Subcutaneous abdominal adipose tissue (tissue), 5 donors: Measurements from ENCODE around the gene METRN.

Source experiments
- H3K27ac ChIP-seq: one replicate; pipeline ENCODE4 v1.7.0; 2013; ENCODE audit warnings: low read depth, mild to moderate bottlenecking, inconsistent platforms, low read length, moderate library complexity
- H3K27me3 ChIP-seq, 5 donors: one replicate each; pipeline ENCODE4 v1.7.0; 2013; ENCODE audit warnings: low read length in 5 of 5, inconsistent platforms in 1 of 5; ENCODE audit not compliant: control insufficient read depth in 5 of 5, insufficient read depth in 4 of 5
- H3K36me3 ChIP-seq, 5 donors: one replicate each; pipeline ENCODE4 v1.7.0; 2013; ENCODE audit warnings: low read length in 5 of 5; ENCODE audit not compliant: control insufficient read depth in 5 of 5, insufficient read depth in 5 of 5
- H3K4me1 ChIP-seq, 5 donors: one replicate each; pipeline ENCODE4 v1.7.0; 2013; ENCODE audit warnings: low read length in 5 of 5, mild to moderate bottlenecking in 3 of 5, moderate library complexity in 1 of 5; ENCODE audit not compliant: control insufficient read depth in 5 of 5, insufficient read depth in 5 of 5
- H3K4me3 ChIP-seq, 5 donors: one replicate each; pipeline ENCODE4 v1.7.0; 2013; ENCODE audit warnings: low read length in 5 of 5, low read depth in 1 of 5
- H3K9ac ChIP-seq, 5 donors: one replicate each; pipeline ENCODE4 v1.7.0; 2013; ENCODE audit warnings: low read length in 5 of 5, mild to moderate bottlenecking in 4 of 5, moderate library complexity in 3 of 5
- H3K9me3 ChIP-seq, 5 donors: one replicate each; pipeline ENCODE4 v1.7.0; 2013; ENCODE audit warnings: low read length in 5 of 5; ENCODE audit not compliant: control insufficient read depth in 5 of 5
- donor health status: healthy.
- donor health status: healthy.
- donor health status: healthy.
- donor health status: healthy.
- donor health status: healthy.

METRN gene

DNA sequence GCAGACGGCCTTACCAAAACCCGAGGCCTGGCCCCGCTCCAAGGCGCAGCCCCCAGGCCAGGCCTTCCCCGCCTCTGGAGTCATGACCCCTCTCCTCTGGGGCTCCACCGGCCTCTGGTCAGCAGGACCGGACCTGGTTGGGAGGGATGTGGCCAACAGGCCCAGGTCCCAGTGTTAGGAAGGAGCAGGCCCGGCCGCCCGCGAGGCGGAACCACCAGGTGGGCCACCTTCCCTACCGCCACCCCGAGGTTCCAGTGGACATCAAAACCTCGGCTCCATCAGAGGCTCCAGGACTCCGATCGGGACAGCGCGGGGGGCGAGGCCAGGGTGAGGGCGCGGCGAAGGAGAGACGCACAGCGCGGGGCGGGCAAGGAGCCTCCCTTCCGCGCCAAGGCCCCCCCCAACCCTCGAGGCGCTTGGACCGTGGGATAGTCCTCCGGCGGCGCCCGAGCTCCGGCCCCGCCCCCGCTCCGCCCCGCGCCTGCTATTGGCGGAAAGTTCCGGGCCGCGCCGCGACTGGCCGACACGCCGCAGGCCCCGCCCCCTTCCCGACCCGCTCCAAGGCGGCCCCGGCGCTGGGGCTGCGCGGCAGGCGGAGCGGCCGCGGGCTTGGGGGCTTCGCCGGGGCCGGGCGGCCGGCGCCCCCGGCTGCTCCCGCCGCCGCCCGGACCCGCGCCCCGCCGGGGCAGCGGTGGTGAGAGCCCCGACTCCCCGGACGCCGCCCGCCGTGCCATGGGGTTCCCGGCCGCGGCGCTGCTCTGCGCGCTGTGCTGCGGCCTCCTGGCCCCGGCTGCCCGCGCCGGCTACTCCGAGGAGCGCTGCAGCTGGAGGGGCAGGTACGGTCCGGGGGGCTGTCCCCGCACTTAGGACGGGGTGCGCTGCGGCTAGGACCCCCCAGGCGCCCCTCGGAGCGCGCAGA, at the start of gene METRN:
Gene METRN, plus strand, starts transcription at position 561 of the 919 bp plus-strand sequence. Its CDS starts 172 bp downstream, at position 733.
- Histone ChIP-seq H3K4me1 (peaks cover 0 to 28% (median 19%) of the 10 kb centered on the region in 5 donors), H3K36me3 (no peaks in the 10 kb centered on the region), H3K27me3 (peaks cover 18 to 28% (median 22%) of the 10 kb centered on the region in 5 donors)

DNA sequence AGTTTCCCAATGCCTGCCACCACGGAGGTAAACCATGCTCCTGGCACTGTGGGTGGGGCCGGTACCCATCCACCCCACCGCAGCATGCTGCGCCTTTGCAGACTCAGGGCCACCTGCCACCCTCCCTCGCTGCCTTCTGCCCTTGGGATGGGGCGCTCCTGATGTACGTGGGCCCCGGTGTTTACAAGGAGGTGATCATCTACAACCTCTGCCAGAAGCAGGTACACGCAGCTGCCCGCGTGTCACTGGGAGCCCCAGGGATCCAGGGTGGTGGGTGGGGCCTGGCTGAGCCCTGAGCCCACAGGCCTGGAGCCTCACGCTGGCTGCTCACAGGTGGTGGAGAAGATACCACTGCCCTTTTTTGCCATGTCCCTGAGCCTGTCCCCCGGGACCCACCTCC, 48.3 kb upstream of the METRN start:
- H3K4me3 ChIP-seq, result no peak overlapping the region
- H3K9me3 ChIP-seq, result no peaks in the 10 kb centered on the region
- peaks cover 2 to 26% (median 21%) of the 10 kb centered on the region in 5 donors for H3K4me1 ChIP-seq
- H3K9ac ChIP-seq, result no peak overlapping the region
- H3K27ac ChIP-seq, result no peak overlapping the region
- peaks cover 0 to 25% (median 24%) of the 10 kb centered on the region in 5 donors for H3K36me3 ChIP-seq
- no peaks in the 10 kb centered on the region for H3K27me3 ChIP-seq

More for the DNA sequence above, at the start of gene METRN:
- H3K9ac ChIP-seq, result peak within 1 kb of the TSS in 3 of 5 donors; percentile 21 to 59 (median 56)
- H3K9me3 ChIP-seq, result no peaks in the 10 kb centered on the region
- H3K4me3 ChIP-seq, result peak within 1 kb of the TSS in 4 of 5 donors; percentile 56 to 78 (median 70)
- no peak within 1 kb of the TSS for H3K27ac ChIP-seq

- H3K27ac ChIP-seq, result peak overlapping the region; percentile 62
- H3K27me3 ChIP-seq, result no peaks in the 10 kb centered on the region
- peak overlapping the region in 4 of 5 donors; percentile 10 to 85 (median 68) for H3K9ac ChIP-seq
- peaks cover 2 to 24% (median 21%) of the 10 kb centered on the region in 5 donors for H3K4me1 ChIP-seq
- peaks cover 0 to 32% (median 30%) of the 10 kb centered on the region in 5 donors for H3K36me3 ChIP-seq
- H3K4me3 ChIP-seq, result peak overlapping the region; percentile 17 to 80 (median 44)
- no peaks in the 10 kb centered on the region for H3K9me3 ChIP-seq
Observed at GRCh38 chr16:667113-667779, 47.7 kb upstream of the METRN start.

DNA sequence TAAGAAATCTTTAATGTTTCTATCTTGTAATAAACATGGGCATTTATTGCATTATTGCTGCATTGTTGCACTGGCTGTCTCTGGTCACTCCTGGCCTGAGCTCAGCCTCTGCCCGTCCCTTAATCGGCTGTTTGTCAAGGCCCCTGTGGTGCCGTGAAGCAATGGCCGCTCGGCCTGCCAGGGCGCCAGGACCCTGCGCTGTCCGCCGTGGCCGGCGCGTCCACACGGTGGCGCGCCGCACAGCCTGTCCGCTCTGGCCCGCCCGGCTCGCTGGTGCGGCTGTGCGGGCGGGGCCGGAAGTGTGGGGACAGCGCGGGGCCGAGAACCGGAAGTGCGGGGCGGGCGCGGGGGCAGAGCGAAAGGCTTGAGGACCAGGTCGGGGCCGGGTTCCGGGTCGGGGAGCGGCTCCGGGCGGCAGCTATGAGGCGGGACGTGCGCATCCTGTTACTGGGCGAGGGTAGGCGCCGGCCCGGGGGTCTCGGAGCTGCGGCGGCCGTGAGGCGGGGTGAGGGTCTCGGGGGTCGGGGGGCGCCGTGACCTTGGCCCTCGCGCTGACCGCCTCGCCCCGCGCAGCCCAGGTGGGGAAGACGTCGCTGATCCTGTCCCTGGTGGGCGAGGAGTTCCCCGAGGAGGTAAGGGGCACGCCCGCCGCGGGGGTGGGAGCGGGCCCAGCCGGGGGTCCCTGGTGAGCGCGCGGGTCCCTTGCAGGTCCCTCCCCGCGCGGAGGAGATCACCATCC, 47.0 kb upstream of the METRN start, which contains the start of gene RHOT2:
Gene RHOT2, plus strand, starts transcription at position 353 of the 739 bp plus-strand sequence. Its CDS starts 68 bp downstream, at position 421.
- peaks cover 2 to 24% (median 21%) of the 10 kb centered on the region in 5 donors for H3K4me1 ChIP-seq
- H3K9me3 ChIP-seq, result no peaks in the 10 kb centered on the region
- H3K36me3 ChIP-seq, result peaks cover 0 to 39% (median 37%) of the 10 kb centered on the region in 5 donors
- no peaks in the 10 kb centered on the region for H3K27me3 ChIP-seq
- H3K27ac ChIP-seq, result peak within 1 kb of the TSS; percentile 62
- H3K9ac ChIP-seq, result peak within 1 kb of the TSS; percentile 26 to 96 (median 84)
- H3K4me3 ChIP-seq, result peak within 1 kb of the TSS; percentile 17 to 80 (median 75)

- H3K4me1 ChIP-seq, result peaks cover 2 to 24% (median 21%) of the 10 kb centered on the region in 5 donors
- H3K36me3 ChIP-seq, result peaks cover 0 to 46% (median 44%) of the 10 kb centered on the region in 5 donors
- H3K9me3 ChIP-seq, result no peaks in the 10 kb centered on the region
- no peaks in the 10 kb centered on the region for H3K27me3 ChIP-seq
- H3K9ac ChIP-seq, result peak overlapping the region; percentile 26 to 96 (median 84)
- peak overlapping the region; percentile 62 for H3K27ac ChIP-seq
- peak overlapping the region in 4 of 5 donors; percentile 67 to 80 (median 76) for H3K4me3 ChIP-seq
Observed at GRCh38 chr16:668519-669171, 46.3 kb upstream of the METRN start.

DNA sequence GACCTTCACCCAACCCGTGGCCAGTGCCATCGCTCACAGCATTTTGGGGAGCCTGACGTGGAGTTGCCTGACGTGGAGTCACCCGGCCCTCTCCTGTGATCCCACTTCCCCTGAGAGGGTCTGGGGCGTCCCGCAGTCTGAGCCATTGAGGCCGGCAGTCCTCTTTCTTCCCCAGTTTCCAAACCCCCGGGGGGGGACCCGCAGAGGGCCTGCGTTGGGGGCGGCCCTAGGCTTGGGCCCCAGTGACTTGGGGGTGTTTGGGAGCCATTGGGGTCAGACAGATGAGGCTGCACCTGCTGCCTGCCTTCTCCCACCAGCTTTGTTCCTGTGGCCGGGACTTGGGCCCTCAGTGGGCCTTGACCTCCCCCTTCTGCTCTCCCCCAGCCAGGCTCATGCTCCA, 45.3 kb upstream of the METRN start:
- Histone ChIP-seq H3K4me1 (peaks cover 2 to 24% (median 22%) of the 10 kb centered on the region in 5 donors), H3K36me3 (peaks cover 0 to 52% (median 47%) of the 10 kb centered on the region in 5 donors), H3K27me3 (no peaks in the 10 kb centered on the region), H3K9me3 (no peaks in the 10 kb centered on the region), H3K27ac (no peak overlapping the region), H3K4me3 (peak overlapping the region in 1 of 5 donors; percentile 80), H3K9ac (peak overlapping the region in 1 of 5 donors; percentile 96)

GRCh38 chr16:670485-671352, 44.2 kb upstream of the METRN start:
- H3K27me3 ChIP-seq, result no peaks in the 10 kb centered on the region
- peaks cover 2 to 34% (median 31%) of the 10 kb centered on the region in 5 donors for H3K4me1 ChIP-seq
- peaks cover 0 to 52% (median 47%) of the 10 kb centered on the region in 5 donors for H3K36me3 ChIP-seq
- H3K4me3 ChIP-seq, result no peak overlapping the region
- no peaks in the 10 kb centered on the region for H3K9me3 ChIP-seq
- no peak overlapping the region for H3K9ac ChIP-seq
- H3K27ac ChIP-seq, result no peak overlapping the region

DNA sequence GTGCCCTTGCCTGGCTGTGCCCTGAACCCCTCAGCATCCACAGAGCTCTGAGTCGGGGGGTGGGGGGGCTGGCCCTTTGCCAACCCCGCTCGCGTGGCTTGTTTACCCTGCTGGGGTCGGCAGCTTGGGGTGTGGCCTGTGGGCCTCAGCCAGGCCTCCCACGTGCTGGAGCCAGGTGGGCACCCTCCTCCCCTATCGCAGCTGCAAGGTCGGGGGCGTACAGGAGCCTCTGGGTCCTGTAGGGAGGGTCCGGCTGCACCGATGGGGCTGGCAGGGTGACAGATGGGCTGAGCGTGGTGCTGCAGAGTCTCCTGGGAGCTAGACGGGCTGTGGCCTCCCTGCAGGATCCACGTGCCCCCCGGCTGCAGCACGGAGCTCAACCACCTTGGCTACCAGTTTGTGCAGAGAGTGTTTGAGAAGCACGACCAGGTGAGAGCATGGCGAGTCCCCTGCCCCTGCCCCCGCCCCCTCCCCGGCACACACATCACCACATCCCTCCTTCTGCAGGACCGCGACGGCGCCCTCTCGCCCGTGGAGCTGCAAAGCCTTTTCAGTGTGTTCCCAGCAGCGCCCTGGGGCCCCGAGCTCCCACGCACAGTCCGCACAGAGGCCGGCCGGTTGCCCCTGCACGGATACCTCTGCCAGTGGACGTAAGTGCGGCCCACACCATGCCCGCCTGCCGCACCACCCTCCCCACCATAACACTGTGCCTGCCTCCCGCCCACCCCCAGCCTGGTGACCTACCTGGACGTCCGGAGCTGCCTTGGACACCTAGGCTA, 43.4 kb upstream of the METRN start:
- peaks cover 0 to 52% (median 47%) of the 10 kb centered on the region in 5 donors for H3K36me3 ChIP-seq
- no peak overlapping the region for H3K27ac ChIP-seq
- no peaks in the 10 kb centered on the region for H3K9me3 ChIP-seq
- H3K27me3 ChIP-seq, result no peaks in the 10 kb centered on the region
- H3K4me3 ChIP-seq, result no peak overlapping the region
- no peak overlapping the region for H3K9ac ChIP-seq
- peaks cover 2 to 40% (median 37%) of the 10 kb centered on the region in 5 donors for H3K4me1 ChIP-seq
